ENCODE results near the gene PDE3A.

PDE3A gene

DNA sequence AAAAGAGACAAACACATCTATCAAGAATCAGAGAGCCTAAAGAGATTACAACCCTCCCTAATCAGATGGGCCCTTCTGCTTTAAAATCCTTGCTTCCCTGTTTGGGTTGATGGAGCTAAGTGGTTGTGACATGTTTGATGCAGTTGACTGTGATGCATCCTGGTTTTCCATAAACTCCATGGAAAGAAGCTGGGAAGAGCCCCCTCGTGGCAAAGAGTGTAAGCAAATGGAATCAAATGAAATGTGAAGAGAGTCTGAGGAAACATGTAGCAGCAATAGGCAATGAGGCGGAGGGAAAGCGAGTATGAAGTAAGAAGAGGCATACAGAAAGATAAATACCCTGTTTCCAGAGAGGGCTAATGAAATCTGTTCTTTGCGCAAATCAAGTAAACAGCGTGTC is 256.4 kb downstream of the PDE3A start:
- peak; percentile 30 for DNase-seq (ENCODE audit: low read depth, low spot score)
- TF ChIP-seq, protein P1, sequence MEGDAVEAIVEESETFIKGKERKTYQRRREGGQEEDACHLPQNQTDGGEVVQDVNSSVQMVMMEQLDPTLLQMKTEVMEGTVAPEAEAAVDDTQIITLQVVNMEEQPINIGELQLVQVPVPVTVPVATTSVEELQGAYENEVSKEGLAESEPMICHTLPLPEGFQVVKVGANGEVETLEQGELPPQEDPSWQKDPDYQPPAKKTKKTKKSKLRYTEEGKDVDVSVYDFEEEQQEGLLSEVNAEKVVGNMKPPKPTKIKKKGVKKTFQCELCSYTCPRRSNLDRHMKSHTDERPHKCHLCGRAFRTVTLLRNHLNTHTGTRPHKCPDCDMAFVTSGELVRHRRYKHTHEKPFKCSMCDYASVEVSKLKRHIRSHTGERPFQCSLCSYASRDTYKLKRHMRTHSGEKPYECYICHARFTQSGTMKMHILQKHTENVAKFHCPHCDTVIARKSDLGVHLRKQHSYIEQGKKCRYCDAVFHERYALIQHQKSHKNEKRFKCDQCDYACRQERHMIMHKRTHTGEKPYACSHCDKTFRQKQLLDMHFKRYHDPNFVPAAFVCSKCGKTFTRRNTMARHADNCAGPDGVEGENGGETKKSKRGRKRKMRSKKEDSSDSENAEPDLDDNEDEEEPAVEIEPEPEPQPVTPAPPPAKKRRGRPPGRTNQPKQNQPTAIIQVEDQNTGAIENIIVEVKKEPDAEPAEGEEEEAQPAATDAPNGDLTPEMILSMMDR (IDR thresholded peaks at IDR 0.05; ENCODE audit: low read depth, low read length) = peak; percentile 53
- no peak overlapping the region for H3K4me3 ChIP-seq (ENCODE audit: low read depth, low read length)
- in situ Hi-C loops (cut with HindIII; ENCODE audit: low sequenced_read_pairs) = no loop called here

DNA sequence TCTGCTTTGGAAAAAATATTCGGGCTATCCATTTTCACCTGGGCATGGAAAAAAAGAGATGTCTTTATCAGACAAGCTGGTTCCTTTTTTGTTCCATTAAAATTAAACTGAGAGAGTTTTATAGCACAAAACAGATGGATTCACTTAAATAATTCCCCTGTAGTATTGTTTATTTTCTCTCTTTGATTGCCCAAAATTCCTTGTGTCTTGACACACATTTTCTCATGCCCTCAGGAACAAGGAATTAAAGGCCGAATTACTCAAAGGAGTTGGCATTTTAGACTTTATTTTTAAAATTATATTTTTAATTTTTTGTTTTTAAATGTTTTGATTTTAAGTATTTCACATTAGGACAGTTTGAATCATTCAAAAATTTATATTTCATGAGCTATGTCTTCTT is 257.2 kb downstream of the PDE3A start:
- TF ChIP-seq, protein P1 (IDR thresholded peaks at IDR 0.05; ENCODE audit: low read depth, low read length) = no peak
- H3K4me3 ChIP-seq (ENCODE audit: low read depth, low read length) = no peak overlapping the region
- in situ Hi-C loops (cut with HindIII; ENCODE audit: low sequenced_read_pairs) = no loop called here
- DNase-seq (ENCODE audit: low read depth, low spot score) = no peak

DNA sequence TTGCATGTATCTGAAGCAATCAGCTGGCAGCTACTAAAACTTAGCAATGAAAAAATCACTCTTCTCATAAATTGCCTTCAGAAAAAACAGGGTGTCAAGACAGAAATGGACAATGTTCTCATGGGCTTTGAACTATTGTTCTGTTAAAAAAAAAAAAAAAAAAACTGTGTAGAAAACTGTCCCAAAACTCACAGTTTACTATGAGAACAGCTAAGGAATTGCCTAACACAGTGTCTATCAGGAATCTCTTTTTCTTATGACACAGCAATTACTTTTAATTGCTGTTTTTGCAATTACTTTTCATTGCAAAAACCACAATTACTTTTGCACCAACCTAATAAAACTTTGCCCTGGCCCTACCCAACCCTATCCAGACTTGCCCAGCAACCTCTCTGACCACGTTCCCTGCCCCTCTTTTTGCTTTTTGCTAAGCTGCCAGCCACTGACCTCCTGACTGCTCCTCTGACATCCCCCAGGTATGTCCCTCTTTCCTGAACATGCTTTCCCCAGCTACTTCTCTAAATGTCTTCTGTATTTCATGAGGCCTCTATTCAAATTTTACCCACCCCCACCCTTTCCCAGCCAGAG is 258.8 kb downstream of the PDE3A start:
- TF ChIP-seq, protein P1 (IDR thresholded peaks at IDR 0.05; ENCODE audit: low read depth, low read length) = no peak
- no peak overlapping the region for H3K4me3 ChIP-seq (ENCODE audit: low read depth, low read length)
- no peak for DNase-seq (ENCODE audit: low read depth, low spot score)
- in situ Hi-C loops (cut with HindIII; ENCODE audit: low sequenced_read_pairs) = no loop called here

DNA sequence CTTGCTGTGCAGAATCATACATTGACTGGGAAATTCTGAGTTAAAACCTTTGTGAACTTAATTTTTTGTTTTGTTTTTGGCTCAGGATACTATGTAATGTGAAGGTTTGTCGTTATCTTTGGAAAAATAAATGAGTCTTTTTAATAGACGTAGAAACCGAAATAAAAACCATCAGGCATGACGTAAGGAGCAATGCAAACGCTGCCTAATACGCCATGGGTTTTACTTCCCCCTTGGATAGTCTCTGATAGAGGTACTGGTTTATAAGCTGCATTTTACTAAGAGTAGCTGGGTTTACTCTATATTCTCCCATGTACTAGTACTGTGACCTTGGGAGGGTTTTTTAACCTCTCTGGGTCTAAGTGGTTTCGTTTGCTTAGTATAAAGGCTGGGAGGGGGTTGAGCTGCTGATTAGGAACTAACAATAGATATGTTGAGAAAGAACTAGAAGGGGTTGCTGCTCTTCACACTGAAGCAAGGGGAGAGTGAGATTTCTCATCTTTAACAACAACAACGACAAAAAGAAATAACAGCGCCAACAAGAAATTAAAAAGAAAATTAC is 260.0 kb downstream of the PDE3A start:
- TF ChIP-seq, protein P1 (IDR thresholded peaks at IDR 0.05; ENCODE audit: low read depth, low read length) = no peak
- no peak overlapping the region for H3K4me3 ChIP-seq (ENCODE audit: low read depth, low read length)
- in situ Hi-C loops (cut with HindIII; ENCODE audit: low sequenced_read_pairs) = no loop called here
- no peak for DNase-seq (ENCODE audit: low read depth, low spot score)

DNA sequence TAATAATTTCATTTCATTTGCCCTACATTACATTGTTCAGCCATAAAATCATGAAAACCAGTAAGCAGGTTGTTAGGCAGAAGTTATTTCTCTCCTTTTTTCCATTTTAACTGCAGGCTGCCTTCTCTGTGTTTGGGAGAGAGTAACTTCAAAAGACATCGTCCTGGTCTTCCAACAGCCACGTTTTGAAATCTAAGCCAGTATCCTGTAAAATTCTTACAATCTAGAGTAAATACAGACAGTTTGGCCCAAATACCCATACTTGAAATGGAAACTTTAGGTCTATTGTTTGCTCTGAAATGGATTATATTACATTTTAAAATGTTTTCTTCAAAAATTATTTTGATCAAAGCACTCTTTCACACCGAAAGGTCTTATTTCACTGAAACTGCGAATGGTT is 260.7 kb downstream of the PDE3A start:
- no peak overlapping the region for H3K4me3 ChIP-seq (ENCODE audit: low read depth, low read length)
- TF ChIP-seq, protein P1 (IDR thresholded peaks at IDR 0.05; ENCODE audit: low read depth, low read length) = no peak
- no peak for DNase-seq (ENCODE audit: low read depth, low spot score)
- in situ Hi-C loops (cut with HindIII; ENCODE audit: low sequenced_read_pairs) = no loop called here

DNA sequence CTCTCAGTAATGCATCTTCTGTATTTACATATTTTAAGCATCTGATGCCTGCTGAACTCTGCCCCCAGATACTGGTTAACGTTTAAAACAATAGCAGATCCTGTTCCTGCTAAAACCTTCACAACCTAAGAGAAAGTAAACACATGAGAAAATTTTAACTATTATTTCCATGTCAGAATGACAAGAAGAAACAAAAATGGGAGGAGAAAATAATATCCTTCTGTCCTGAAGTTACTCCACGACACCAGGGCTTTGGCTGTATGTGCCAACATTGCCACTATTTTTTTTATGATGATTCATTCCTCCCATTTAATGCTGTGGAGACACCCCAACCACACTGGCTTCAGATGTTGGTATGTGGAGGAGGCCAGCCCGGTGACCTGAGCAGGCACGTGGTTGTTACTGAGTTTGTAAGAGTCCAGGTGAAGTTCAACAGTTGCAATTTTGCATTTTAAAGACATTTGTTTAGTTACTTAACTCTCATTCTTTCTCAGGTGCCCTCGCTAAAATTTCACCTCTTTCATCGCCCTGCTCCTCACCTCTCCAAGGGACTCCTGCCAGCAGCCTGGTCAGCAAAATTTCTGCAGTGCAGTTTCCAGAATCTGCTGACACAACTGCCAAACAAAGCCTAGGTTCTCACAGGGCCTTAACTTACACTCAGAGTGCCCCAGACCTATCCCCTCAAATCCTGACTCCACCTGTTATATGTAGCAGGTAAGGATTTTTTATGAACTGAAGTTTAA is 261.2 kb downstream of the PDE3A start:
- peak; percentile 68 for DNase-seq (ENCODE audit: low read depth, low spot score)
- TF ChIP-seq, protein P1 (IDR thresholded peaks at IDR 0.05; ENCODE audit: low read depth, low read length) = no peak
- in situ Hi-C loops (cut with HindIII; ENCODE audit: low sequenced_read_pairs) = no loop called here
- H3K4me3 ChIP-seq (ENCODE audit: low read depth, low read length) = no peak overlapping the region
